IPS DF 19.7 (cell line): ENCODE measurements around the gene DPEP1.
"Not testable (repeated sequence)": the region's sequence is repeated elsewhere in the genome, so short reads cannot be mapped to it uniquely, and the experiment has no call there.

Source experiments
- DNase-seq: peaks from one replicate; pipeline ENCODE4 v3.0.0-alpha.2; 2013; ENCODE audit warnings: low read depth, low spot score

Gene DPEP1

DNA sequence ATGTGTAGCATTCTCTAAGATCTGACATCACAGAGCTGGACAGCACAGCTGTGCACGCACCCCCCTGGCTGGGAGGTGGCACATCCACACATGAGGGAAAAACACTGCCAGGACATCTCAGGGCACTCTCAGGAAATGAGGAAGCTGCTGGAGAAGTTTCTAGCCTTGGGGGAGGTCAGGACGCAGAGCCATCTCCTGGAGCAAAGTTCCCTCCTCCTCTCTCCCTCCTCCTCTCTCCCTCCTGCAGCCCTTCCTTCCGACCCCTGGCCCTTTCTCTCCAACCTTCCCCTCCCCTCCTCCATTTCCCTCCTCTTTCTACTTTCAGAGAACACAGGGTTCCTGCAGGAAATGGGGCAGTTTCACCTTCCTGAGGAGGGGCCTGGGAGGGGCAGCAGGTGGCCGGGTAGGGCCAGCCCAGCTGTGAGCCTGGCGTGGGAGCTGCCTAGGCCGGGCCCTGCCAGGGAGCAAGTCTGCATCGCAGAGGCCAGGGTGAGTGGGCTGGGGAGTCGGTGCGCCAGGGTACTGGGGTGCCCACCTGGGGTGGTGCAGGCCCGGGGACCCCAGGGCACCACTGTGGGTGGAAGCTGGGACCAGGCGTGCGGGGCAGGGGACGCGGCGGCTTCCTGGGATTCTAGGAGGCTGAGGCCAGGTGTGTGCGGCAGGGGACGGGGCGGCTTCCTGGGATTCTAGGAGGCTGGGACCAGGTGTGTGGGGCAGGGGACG is at the start of gene DPEP1:
DPEP1 (plus strand) TSS at position 412 of the 723 bp plus-strand sequence. CDS start 16,769 bp downstream, outside the sequence.
- DNase-seq = no peak

GRCh38 chr16:89564476-89565255 is 48.8 kb upstream of the DPEP1 start:
- DNase-seq = peak; percentile 65

DNA sequence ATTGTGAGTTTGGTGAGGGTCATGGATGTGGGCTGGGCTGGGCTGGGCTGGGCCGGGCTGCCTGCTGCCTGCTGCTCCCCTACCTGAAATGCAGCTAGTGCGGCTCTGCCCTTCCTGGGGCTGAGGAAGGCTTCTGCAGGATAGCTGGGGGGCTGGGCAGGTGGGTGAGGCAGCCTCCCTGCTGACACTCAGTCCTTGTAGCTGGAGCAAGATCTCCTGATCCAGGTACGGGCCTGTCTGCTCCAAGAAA is 48.3 kb upstream of the DPEP1 start:
- DNase-seq = peak; percentile 47

- DNase-seq = peak; percentile 42
These were observed 47.7 kb upstream of the DPEP1 start for GRCh38 chr16:89565506-89566372.

GRCh38 chr16:89567656-89568594 is 45.5 kb upstream of the DPEP1 start:
- no peak for DNase-seq

- DNase-seq = no peak
These were observed 43.7 kb upstream of the DPEP1 start for GRCh38 chr16:89569506-89570341.

DNA sequence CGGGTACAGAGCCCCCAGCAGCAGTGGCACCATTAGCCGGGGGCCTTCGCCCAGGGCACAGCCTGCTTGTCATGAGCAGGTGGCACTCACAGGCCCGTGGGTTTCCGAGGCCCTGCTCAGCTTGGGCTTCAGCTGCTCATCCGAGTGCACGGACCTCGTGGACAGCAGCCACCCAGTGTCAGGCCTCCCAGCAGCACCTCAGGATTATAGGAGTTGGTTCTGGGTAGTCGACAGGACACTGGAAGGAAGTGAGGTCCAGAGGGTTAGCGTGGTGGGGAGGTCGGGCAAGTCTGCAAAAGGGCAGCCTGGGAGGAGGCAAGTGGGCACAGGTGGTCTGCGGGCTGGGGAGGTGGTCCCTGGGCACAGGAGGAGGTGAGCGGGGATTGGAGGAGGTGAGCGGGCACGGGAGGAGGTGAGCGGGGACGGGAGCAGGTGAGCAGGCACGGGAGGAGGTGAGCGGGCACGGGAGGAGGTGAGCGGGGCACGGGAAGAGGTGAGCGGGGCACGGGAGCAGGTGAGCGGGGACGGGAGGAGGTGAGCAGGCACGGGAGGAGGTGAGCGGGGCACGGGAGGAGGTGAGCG is 43.0 kb upstream of the DPEP1 start:
- DNase-seq = no peak

DNA sequence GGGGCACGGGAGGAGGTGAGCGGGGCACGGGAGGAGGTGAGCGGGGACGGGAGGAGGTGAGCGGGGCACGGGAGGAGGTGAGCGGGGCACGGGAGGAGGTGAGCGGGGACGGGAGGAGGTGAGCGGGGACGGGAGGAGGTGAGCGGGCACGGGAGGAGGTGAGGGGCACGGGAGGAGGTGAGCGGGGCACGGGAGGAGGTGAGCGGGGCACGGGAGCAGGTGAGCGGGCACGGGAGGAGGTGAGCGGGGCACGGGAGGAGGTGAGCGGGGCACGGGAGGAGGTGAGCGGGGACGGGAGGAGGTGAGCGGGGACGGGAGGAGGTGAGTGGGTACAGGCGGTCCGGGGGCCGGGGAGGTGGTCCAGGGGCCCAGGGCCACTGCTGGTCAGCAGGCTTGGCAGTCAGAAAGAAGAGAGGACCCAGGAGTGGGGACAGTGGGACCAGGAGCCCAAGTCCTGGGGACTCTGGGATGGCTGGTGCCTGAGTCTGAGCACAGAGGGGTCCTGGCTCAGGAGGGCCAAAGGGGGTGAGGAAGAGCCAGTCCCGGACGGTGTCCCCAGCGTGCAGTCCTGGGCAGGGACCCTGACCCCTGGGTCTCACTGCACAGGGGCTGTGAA is 42.4 kb upstream of the DPEP1 start:
- not testable (repeated sequence) for DNase-seq

DNA sequence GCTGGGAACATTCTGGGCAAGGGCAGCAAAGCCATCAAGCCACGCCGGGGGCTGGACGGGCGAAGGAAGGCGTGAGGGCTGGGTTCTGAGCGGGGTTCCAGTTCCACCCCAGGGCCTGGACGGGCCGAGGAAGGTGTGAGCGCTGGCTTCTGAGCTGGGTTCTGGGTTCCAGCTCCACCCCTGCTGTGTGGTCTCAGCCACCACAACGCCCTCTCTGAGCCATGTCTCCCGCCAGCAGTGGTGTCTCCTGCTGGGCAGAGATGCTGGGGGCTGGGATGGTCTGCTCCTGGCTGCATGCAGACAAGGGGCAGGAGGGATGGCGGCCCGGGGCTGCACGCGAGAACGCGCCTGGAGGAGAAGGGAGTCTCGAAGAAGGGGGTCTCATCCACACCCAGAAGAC is 41.8 kb upstream of the DPEP1 start:
- DNase-seq = no peak

DNA sequence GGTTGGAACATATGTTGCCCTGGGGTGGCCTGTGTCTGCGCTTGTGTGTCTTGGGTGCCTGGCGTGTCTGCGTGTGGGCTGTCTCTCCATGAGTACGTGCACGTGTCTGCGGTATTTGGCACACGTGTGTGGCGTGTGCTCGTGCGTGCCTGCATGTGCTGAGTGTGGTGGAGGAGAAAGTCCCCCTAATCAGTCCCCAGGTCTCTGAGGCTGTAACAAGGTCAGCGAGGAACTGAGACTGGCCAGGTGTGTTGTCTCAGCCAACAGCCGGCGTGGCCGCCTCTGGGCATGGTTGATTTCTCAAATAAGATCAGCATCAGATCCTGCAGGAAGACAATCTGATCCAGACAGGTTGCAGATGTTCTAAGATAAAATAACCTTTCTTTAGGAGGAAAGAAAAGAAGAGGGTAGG is 41.4 kb upstream of the DPEP1 start:
- DNase-seq = no peak

GRCh38 chr16:89572485-89573205 is 40.8 kb upstream of the DPEP1 start:
- DNase-seq = no peak

DNA sequence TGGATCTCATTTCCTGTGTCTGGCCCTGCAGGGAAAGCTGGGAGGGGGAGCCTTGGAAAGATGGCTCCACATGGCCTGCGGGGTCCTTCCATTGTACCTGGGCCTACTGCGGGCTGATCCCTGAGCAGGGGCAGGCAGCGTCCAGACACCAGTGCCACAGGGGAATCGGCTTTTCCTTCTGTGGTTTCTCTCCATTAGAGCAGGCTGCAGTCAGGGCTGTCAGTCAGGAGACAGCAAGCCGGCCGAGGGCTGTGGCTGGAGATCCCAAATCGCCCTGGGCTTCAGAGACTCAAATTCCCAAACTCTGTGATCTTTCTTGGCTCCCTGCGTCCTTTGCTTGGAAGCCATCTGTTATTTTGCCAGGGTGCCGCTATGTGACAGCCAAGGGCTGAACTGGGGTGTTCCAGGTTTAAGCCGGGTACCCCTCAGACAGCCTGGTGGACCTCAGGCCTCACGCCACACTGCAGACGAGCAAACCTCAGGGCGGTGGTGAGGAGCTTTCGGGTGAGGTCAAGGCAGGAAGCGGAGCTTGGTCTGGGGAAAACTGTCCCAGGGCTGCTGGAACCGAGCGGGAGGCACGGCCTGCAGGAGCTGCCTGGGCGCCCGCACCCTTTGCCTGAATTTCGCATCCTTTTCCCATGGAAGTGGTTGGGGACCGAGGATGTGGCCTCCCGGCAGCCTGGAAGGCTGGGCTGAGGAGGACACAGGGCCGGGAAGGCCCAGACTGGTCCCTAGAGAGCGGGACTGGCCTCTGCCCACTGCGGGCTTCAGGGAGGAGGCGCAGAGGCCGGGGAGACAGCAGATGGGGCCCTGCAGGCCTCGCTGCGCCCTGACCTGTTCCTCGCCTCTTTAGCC is 39.4 kb upstream of the DPEP1 start:
- no peak for DNase-seq

- peak; percentile 38 for DNase-seq
These were observed 38.7 kb upstream of the DPEP1 start for GRCh38 chr16:89574681-89575246.

- DNase-seq = no peak
These were observed 37.9 kb upstream of the DPEP1 start, which contains the start of gene CPNE7 for GRCh38 chr16:89575247-89576152. Gene CPNE7, plus strand, starts transcription at chr16:89575758. Its CDS starts 140 bp downstream, at chr16:89575898.

- DNase-seq = no peak
These were observed 37.0 kb upstream of the DPEP1 start for GRCh38 chr16:89576153-89577054.
